ENCODE data around the gene COL15A1.

- TF ChIP-seq, protein P1, sequence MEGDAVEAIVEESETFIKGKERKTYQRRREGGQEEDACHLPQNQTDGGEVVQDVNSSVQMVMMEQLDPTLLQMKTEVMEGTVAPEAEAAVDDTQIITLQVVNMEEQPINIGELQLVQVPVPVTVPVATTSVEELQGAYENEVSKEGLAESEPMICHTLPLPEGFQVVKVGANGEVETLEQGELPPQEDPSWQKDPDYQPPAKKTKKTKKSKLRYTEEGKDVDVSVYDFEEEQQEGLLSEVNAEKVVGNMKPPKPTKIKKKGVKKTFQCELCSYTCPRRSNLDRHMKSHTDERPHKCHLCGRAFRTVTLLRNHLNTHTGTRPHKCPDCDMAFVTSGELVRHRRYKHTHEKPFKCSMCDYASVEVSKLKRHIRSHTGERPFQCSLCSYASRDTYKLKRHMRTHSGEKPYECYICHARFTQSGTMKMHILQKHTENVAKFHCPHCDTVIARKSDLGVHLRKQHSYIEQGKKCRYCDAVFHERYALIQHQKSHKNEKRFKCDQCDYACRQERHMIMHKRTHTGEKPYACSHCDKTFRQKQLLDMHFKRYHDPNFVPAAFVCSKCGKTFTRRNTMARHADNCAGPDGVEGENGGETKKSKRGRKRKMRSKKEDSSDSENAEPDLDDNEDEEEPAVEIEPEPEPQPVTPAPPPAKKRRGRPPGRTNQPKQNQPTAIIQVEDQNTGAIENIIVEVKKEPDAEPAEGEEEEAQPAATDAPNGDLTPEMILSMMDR (IDR thresholded peaks at IDR 0.05): no peak
- TF ChIP-seq POLR2A (IDR thresholded peaks at IDR 0.05): no peak
These were observed 29.0 kb downstream of the COL15A1 start for GRCh38 chr9:98972716-98973115.

Measured in Peyer's patch (tissue), 4 donors.